GM18505 (cell line): Measurements from ENCODE around the gene CALY.
A peak's percentile ranks its signal among the peaks of the same experiment; 100 is the strongest.
"Not testable (repeated sequence)": the region's sequence is repeated elsewhere in the genome, so short reads cannot be mapped to it uniquely, and the experiment has no call there.

Experiments
- ATAC-seq: cut with Tn5 transposase; IDR thresholded peaks from one replicate; pipeline ENCODE4 v1.9.1; 2021; ENCODE audit not compliant: unreplicated experiment
- POLR2A ChIP-seq: IDR thresholded peaks from 4 replicates; pipeline ENCODE4 v1.6.1; 2011; ENCODE audit warnings: borderline replicate concordance; ENCODE audit not compliant: insufficient read depth, insufficient read length; ENCODE audit errors: extremely low read depth

Gene CALY

GRCh38 chr10:133375357-133376115, 38.8 kb upstream of the CALY start:
- TF ChIP-seq POLR2A = no peak
- no peak for ATAC-seq

- peak; percentile 95 for ATAC-seq
- peak; percentile 87 for TF ChIP-seq POLR2A
Observed at GRCh38 chr10:133373174-133374090, 36.7 kb upstream of the CALY start, which contains the start of gene ECHS1. TSS of gene ECHS1 (minus strand) at chr10:133373354. CDS start at chr10:133373333, 21 bp downstream.

- no peak for TF ChIP-seq POLR2A
- no peak for ATAC-seq
Observed at GRCh38 chr10:133372507-133372906, 35.8 kb upstream of the CALY start.

- no peak for ATAC-seq
- TF ChIP-seq POLR2A = no peak
Observed at GRCh38 chr10:133370030-133370786, 33.5 kb upstream of the CALY start.

- no peak for TF ChIP-seq POLR2A
- no peak for ATAC-seq
Observed at GRCh38 chr10:133368153-133368552, 31.5 kb upstream of the CALY start.

GRCh38 chr10:133367461-133367860, 30.8 kb upstream of the CALY start:
- ATAC-seq = not testable (repeated sequence)

GRCh38 chr10:133366751-133367150, 30.1 kb upstream of the CALY start:
- no peak for ATAC-seq
- TF ChIP-seq POLR2A = no peak

GRCh38 chr10:133366130-133366478, 29.4 kb upstream of the CALY start:
- TF ChIP-seq POLR2A = no peak
- ATAC-seq = no peak

- no peak for TF ChIP-seq POLR2A
- ATAC-seq = no peak
Observed at GRCh38 chr10:133365461-133366129, 28.9 kb upstream of the CALY start.

GRCh38 chr10:133364645-133365431, 28.1 kb upstream of the CALY start:
- no peak for ATAC-seq
- no peak for TF ChIP-seq POLR2A

- ATAC-seq = no peak
- TF ChIP-seq POLR2A = no peak
Observed at GRCh38 chr10:133362846-133363245, 26.1 kb upstream of the CALY start.

GRCh38 chr10:133361773-133362441, 25.2 kb upstream of the CALY start:
- TF ChIP-seq POLR2A = no peak
- ATAC-seq = no peak
